Activated CD8-positive, alpha-beta memory T cell treated with anti-CD3 and anti-CD28 coated beads, Interleukin-2, amount 10 ng/mL, durations not matched to agents 7 days and 5 days (primary cell): ENCODE results near the gene ZYG11B. TPM values are rescaled to one million over a fixed set of nuclear protein-coding genes. Genes with fewer than 3 reads are reported as not detected.
"Not testable (repeated sequence)": the region's sequence is repeated elsewhere in the genome, so short reads cannot be mapped to it uniquely, and the experiment has no call there.

Source experiments
- ATAC-seq: fragments of 150-1000 bp; cut with Tn5 transposase; one replicate; pipeline ENCODE4 v1.10.0; 2021; ENCODE audit warnings: moderate library complexity
- CTCF ChIA-PET: fragments of 350-600 bp; sonication (Branson Sonifier 250); formaldehyde crosslinking; loops from one replicate; lab custom pipeline; 2021; ENCODE audit warnings: antibody characterized with exemption; lab: Charles Lee
- DNase-seq: peaks from one replicate; pipeline ENCODE4 v3.0.0-alpha.2; 2020
- H3K27ac Mint-ChIP-seq: one replicate; pipeline ENCODE4 v1.8.0; 2021; ENCODE audit warnings: mild to moderate bottlenecking, mixed read lengths
- H3K27me3 Mint-ChIP-seq: one replicate; pipeline ENCODE4 v1.8.0; 2021; ENCODE audit warnings: mixed read lengths
- H3K36me3 Mint-ChIP-seq: one replicate; pipeline ENCODE4 v1.8.0; 2021; ENCODE audit warnings: mild to moderate bottlenecking, mixed read lengths
- H3K4me1 Mint-ChIP-seq: one replicate; pipeline ENCODE4 v1.8.0; 2021; ENCODE audit warnings: mixed read lengths
- H3K4me3 Mint-ChIP-seq: one replicate; pipeline ENCODE4 v1.8.0; 2021; ENCODE audit warnings: mild to moderate bottlenecking, moderate library complexity, mixed read lengths
- H3K9me3 Mint-ChIP-seq: one replicate; pipeline ENCODE4 v1.8.0; 2022; ENCODE audit warnings: low read depth, mixed read lengths
- total RNA-seq, 2 experiments: library from RNA; stranded (reverse); gene quantifications; one replicate each; pipeline ENCODE4 v1.2.3, GENCODE V29; 2021

Gene ZYG11B
- 1 to 10 TPM; 7.5 to 9.8 TPM for total RNA-seq

DNA sequence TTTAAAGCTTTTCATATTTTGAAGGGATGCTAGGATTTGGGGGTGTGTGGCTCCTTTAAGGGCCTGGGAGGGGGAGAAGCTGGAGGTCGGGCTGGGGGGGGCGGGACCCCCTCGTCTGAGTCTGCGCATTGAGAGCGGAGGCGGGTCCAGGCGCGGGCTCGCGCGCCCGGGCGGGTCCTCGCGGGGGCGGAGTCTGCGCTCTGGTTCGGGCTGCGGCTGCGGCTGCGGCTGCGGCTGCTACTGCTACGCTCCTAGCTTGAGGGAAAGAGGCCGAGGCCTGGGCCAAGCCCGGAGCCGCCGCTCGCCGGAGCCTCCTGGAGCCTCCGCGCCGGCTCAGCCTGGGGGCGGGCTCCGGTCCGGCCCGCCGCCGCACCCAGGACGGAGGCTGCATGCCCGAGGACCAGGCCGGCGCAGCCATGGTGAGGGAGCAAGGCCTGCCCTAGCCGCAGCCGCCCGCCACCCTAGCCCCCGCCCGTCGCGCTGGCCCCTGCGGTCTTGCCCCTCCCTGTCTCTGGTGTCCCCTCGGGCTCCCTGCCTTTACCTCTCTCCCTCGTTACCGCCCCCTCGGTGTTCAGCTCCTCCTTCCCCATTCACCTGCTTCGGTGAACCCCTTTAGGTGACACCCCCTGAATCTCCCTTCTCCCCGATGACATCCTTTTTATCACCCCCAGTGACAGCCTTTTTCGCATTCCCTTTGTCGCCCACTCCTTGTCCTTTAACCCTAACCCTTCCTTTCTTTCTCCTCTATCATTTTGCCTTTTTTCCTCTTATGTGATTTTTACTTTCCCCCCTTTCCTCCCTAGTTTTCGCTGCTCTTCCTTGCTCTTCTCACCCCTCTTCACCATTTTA, at the start of gene ZYG11B:
Gene ZYG11B (plus strand): TSS at position 189 of the 849 bp plus-strand sequence. CDS start 201 bp downstream, at position 390.
- CTCF ChIA-PET, result interaction anchor here (1.1 to 2.8 kb wide), 6 partner anchors 12 to 100 kb away, joined by 3 to 7 read pairs (median 4); no protein-coding TSS in a partner anchor
- Mint-ChIP-seq H3K4me3 (peak within 1 kb of the TSS; percentile 92), H3K27me3 (peaks cover 15% of the 10 kb centered on the region), H3K4me1 (peaks cover 29% of the 10 kb centered on the region), H3K36me3 (no peaks in the 10 kb centered on the region), H3K27ac (peak within 1 kb of the TSS; percentile 83), H3K9me3 (no peaks in the 10 kb centered on the region)
- DNase-seq, result peak; percentile 93
- ATAC-seq, result peak; percentile 89

DNA sequence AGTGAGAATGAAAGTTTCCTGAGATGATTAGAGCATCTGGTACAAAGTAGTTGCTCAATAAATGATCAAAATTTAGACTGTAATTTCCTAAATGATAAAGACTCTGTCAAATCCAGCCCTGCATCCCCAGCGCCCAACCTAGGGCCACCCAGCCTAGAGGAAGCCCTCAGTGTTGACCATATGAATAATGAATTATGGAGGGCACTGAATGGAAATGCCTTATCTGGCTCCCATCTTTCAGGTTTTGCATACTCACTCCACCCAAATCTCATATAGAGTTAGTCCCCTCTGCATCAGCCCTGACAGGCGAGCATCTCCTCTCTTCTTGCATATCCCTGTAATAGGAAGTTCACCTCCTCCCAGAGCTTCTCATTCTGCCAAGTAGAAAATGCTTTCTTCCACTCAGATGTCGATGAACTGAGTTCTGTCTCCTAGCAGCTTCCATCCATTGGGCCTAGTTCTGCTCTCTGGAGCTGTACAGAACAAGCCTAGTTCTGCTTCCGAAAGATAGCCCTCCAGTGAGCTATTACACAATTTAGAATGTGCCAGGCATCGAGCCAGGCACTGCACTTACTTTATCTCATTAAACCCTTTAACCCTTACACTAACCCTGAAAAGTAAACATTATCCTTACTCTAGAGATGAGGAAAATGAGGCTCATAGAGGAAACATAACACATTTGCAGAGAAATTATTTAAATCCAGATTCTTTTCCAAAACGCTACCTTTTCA, 49.0 kb upstream of the ZYG11B start:
- no peak for DNase-seq
- peaks cover 13% of the 10 kb centered on the region for H3K4me1 Mint-ChIP-seq
- CTCF ChIA-PET, result interaction anchor here (0.7 to 0.9 kb wide), 2 partner anchors 9 to 11 kb away, joined by 3 read pairs; no protein-coding TSS in a partner anchor
- H3K27me3 Mint-ChIP-seq, result no peaks in the 10 kb centered on the region
- no peak overlapping the region for H3K4me3 Mint-ChIP-seq
- H3K27ac Mint-ChIP-seq, result no peak overlapping the region
- H3K9me3 Mint-ChIP-seq, result no peaks in the 10 kb centered on the region
- no peak for ATAC-seq
- peaks cover 2% of the 10 kb centered on the region for H3K36me3 Mint-ChIP-seq

GRCh38 chr1:52679048-52679447, 47.2 kb upstream of the ZYG11B start:
- Mint-ChIP-seq H3K36me3 (peaks cover 7% of the 10 kb centered on the region), H3K9me3 (peaks cover 3% of the 10 kb centered on the region)
- CTCF ChIA-PET, result no interaction called here

GRCh38 chr1:52679498-52679897, 46.8 kb upstream of the ZYG11B start:
- ATAC-seq, result no peak
- peaks cover 16% of the 10 kb centered on the region for H3K4me1 Mint-ChIP-seq
- H3K4me3 Mint-ChIP-seq, result no peak overlapping the region
- CTCF ChIA-PET, result no interaction called here
- no peak for DNase-seq
- H3K9me3 Mint-ChIP-seq, result peaks cover 3% of the 10 kb centered on the region
- H3K27me3 Mint-ChIP-seq, result no peaks in the 10 kb centered on the region
- no peak overlapping the region for H3K27ac Mint-ChIP-seq
- peaks cover 7% of the 10 kb centered on the region for H3K36me3 Mint-ChIP-seq

More at GRCh38 chr1:52679048-52679447, 47.2 kb upstream of the ZYG11B start:
- Mint-ChIP-seq H3K27ac (no peak overlapping the region), H3K4me1 (peaks cover 18% of the 10 kb centered on the region), H3K4me3 (no peak overlapping the region), H3K27me3 (no peaks in the 10 kb centered on the region)
- DNase-seq (no peak), ATAC-seq (no peak)

DNA sequence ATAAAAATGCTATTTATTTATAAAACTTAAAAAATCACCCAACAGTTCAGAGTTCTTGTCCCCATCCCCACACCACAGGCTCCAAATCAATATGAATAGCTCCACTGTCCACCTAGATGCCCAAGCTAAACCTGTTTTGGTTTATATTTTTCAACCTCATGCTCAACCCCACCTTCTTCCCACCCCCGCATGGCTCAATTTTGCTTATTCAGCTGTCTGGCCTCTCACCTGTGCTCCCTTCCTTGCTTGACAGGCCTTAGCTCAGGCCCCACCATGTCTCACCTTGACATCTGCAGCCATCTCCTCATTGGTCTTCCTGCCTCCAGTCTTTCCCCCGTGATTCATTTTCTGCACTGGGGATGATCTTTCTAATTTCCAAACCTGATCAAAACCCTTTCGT, 45.9 kb upstream of the ZYG11B start:
- DNase-seq (no peak), ATAC-seq (no peak)
- H3K4me3 Mint-ChIP-seq, result no peak overlapping the region
- CTCF ChIA-PET, result no interaction called here
- H3K4me1 Mint-ChIP-seq, result peaks cover 13% of the 10 kb centered on the region
- H3K36me3 Mint-ChIP-seq, result peaks cover 11% of the 10 kb centered on the region
- H3K9me3 Mint-ChIP-seq, result peaks cover 3% of the 10 kb centered on the region
- H3K27ac Mint-ChIP-seq, result no peak overlapping the region
- no peaks in the 10 kb centered on the region for H3K27me3 Mint-ChIP-seq

DNA sequence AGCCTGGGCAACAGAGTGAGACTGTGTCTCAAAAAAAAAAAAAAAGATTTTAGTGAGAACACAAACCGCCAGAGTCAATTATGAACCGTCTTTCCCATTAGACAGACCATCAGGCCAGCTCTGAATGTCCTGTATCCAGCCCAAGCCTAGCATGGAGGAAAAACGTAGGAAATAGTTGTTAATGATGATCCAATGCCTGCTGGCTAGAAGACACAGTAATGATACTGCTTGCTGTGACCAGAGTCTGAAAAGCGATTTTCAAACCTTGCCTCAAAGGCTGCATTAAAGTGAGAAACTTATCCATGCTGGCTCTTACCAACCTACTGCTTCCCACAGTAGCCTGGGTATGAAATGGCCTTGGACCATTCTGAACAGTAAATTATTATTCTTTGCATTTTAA, 45.1 kb upstream of the ZYG11B start:
- H3K36me3 Mint-ChIP-seq, result peaks cover 13% of the 10 kb centered on the region
- peaks cover 3% of the 10 kb centered on the region for H3K9me3 Mint-ChIP-seq
- no peaks in the 10 kb centered on the region for H3K27me3 Mint-ChIP-seq
- no peak for DNase-seq
- no peak overlapping the region for H3K27ac Mint-ChIP-seq
- CTCF ChIA-PET, result no interaction called here
- H3K4me1 Mint-ChIP-seq, result peaks cover 16% of the 10 kb centered on the region
- no peak for ATAC-seq
- no peak overlapping the region for H3K4me3 Mint-ChIP-seq

DNA sequence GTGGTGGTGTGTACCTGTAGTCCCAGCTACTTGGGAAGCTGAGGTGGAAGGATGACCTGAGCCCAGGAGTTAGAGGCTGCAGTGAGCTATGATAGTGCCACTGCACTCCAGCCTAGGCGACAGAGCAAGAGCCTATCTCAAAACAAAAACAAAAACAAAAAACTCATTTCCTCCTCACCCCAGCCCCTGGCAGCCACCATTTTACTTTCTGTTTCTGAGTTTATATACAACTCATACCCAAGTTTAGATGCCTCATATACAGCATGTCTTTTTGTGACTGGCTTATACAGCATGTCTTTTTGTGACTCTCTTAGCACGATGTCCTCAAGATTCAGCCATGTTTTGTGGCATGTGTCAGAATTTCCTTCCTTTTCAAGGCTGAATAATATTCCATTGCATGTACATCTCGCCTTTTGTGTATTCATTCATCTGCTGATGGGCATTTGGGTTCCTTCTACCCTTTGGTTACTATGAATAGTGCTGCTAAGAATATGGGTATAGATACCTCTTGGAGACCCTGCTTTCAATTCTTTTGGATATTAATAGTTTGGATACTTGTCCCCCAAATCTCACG, 42.8 kb upstream of the ZYG11B start:
- Mint-ChIP-seq H3K4me3 (no peak overlapping the region), H3K9me3 (peaks cover 3% of the 10 kb centered on the region), H3K27me3 (no peaks in the 10 kb centered on the region), H3K4me1 (peaks cover 19% of the 10 kb centered on the region), H3K27ac (peak overlapping the region; percentile 7), H3K36me3 (peaks cover 25% of the 10 kb centered on the region)
- DNase-seq, result no peak
- peak; percentile 51 for ATAC-seq
- CTCF ChIA-PET, result interaction anchor here (1.4 kb wide), 1 partner anchor 13 kb away, joined by 4 read pairs; no protein-coding TSS in a partner anchor

DNA sequence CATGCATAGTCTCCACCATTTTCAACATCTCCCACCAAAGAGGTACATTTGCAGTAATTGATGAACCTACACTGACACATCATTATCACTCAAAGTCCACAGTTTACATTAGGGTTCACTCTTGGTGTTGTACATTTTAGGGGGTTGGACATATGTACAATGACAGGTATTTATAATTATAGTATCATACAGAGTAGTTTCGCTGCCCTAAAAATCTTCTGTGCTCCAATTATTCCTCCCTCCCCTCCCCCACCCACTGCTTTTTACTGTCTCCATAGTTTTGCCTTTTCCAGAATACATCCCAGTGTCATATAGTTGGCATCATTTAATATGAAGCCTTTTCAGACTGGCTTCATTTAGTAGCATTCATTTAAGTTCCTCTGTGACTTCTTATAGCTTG, 41.7 kb upstream of the ZYG11B start:
- peaks cover 30% of the 10 kb centered on the region for H3K36me3 Mint-ChIP-seq
- H3K4me1 Mint-ChIP-seq, result peaks cover 19% of the 10 kb centered on the region
- no peaks in the 10 kb centered on the region for H3K27me3 Mint-ChIP-seq
- CTCF ChIA-PET, result interaction anchor here (1.3 to 2.2 kb wide), 4 partner anchors 12 to 237 kb away, joined by 3 to 11 read pairs (median 4); partner anchors contain the start of genes ECHDC2 and TUT4
- H3K4me3 Mint-ChIP-seq, result no peak overlapping the region
- DNase-seq (no peak), ATAC-seq (no peak)
- peak overlapping the region; percentile 50 for H3K27ac Mint-ChIP-seq
- peaks cover 3% of the 10 kb centered on the region for H3K9me3 Mint-ChIP-seq

GRCh38 chr1:52686261-52686751, 39.9 kb upstream of the ZYG11B start:
- H3K9me3 Mint-ChIP-seq, H3K4me3 Mint-ChIP-seq, H3K27me3 Mint-ChIP-seq: not testable (repeated sequence)
- ATAC-seq (peak; percentile 95), DNase-seq (peak; percentile 86)
- Mint-ChIP-seq H3K4me1 (peaks cover 19% of the 10 kb centered on the region), H3K36me3 (peaks cover 36% of the 10 kb centered on the region), H3K27ac (peak overlapping the region; percentile 68)
- CTCF ChIA-PET, result interaction anchor here (0.7 to 2.9 kb wide), 22 partner anchors 9 to 328 kb away, joined by 3 to 18 read pairs (median 4); partner anchors contain the start of genes CC2D1B, ORC1, PRPF38A and TUT4

- no peak overlapping the region for H3K27ac Mint-ChIP-seq
Observed at GRCh38 chr1:52686830-52687229, 39.4 kb upstream of the ZYG11B start.

DNA sequence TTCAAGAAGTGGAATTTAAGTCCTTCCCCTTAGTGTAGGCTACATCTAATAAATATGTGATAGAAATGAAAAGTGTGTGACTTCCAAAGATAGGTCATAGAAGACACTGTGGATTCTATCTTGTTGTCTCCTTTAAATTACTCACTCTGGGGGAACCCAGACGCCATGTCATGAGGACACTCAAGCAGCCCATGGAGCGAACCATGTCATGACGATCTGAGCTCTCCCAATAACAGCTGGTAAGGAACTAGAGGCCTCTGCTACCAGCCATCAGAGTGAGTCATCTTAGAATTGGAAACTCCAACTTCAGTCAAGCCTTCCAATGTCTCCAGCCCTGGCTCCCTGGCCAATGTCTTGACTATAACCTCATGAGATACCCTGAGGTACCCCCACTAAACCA, 34.4 kb upstream of the ZYG11B start:
- no peaks in the 10 kb centered on the region for H3K27me3 Mint-ChIP-seq
- H3K4me3 Mint-ChIP-seq, result no peak overlapping the region
- ATAC-seq (no peak), DNase-seq (no peak)
- no peak overlapping the region for H3K27ac Mint-ChIP-seq
- no peaks in the 10 kb centered on the region for H3K9me3 Mint-ChIP-seq
- H3K4me1 Mint-ChIP-seq, result peaks cover 13% of the 10 kb centered on the region
- CTCF ChIA-PET, result no interaction called here
- H3K36me3 Mint-ChIP-seq, result peaks cover 48% of the 10 kb centered on the region

More at GRCh38 chr1:52686830-52687229, 39.4 kb upstream of the ZYG11B start:
- Mint-ChIP-seq H3K4me1 (peaks cover 21% of the 10 kb centered on the region), H3K9me3 (peaks cover 3% of the 10 kb centered on the region), H3K4me3 (no peak overlapping the region), H3K36me3 (peaks cover 38% of the 10 kb centered on the region), H3K27me3 (no peaks in the 10 kb centered on the region)
- no peak for ATAC-seq
- DNase-seq, result no peak
- CTCF ChIA-PET, result interaction anchor here (0.7 to 2.9 kb wide), 20 partner anchors 9 to 327 kb away, joined by 3 to 18 read pairs (median 4); partner anchors contain the start of genes ORC1, PRPF38A and TUT4

- no peak overlapping the region for H3K27ac Mint-ChIP-seq
- peaks cover 18% of the 10 kb centered on the region for H3K4me1 Mint-ChIP-seq
- ATAC-seq, result no peak
- H3K9me3 Mint-ChIP-seq, result no peaks in the 10 kb centered on the region
- CTCF ChIA-PET, result no interaction called here
- no peak overlapping the region for H3K4me3 Mint-ChIP-seq
- no peaks in the 10 kb centered on the region for H3K27me3 Mint-ChIP-seq
- peaks cover 45% of the 10 kb centered on the region for H3K36me3 Mint-ChIP-seq
- DNase-seq, result no peak
Observed at GRCh38 chr1:52692697-52693096, 33.6 kb upstream of the ZYG11B start.

GRCh38 chr1:52693351-52693750, 32.9 kb upstream of the ZYG11B start:
- peaks cover 45% of the 10 kb centered on the region for H3K36me3 Mint-ChIP-seq
- CTCF ChIA-PET, DNase-seq, H3K9me3 Mint-ChIP-seq, H3K27ac Mint-ChIP-seq, H3K4me3 Mint-ChIP-seq, H3K27me3 Mint-ChIP-seq, ATAC-seq: not testable (repeated sequence)
- peaks cover 19% of the 10 kb centered on the region for H3K4me1 Mint-ChIP-seq
